ENCODE measurements around the gene SH3RF2.

GRCh38 chr5:146103594-146103993 lies 167.2 kb downstream of the SH3RF2 start:
- TF ChIP-seq CTCF (IDR thresholded peaks at IDR 0.05), result no peak
- no peak for TF ChIP-seq POLR2A (IDR thresholded peaks at IDR 0.05)
- no peak for TF ChIP-seq EP300 (IDR thresholded peaks at IDR 0.05)
- no peak for TF ChIP-seq POLR2AphosphoS5 (IDR thresholded peaks at IDR 0.05)

All from suprapubic skin (tissue), 4 donors.